Heart right ventricle (tissue), 16 donors: ENCODE data around the gene DFFA. TPM values are rescaled to one million over a fixed set of nuclear protein-coding genes. Genes with fewer than 3 reads are reported as not detected.

ENCODE experiments used
- ATAC-seq, 8 donors: fragments of 200-7000 bp; cut with Tn5 transposase; one replicate each; pipeline ENCODE4 v1.9.1; 2020; ENCODE audit warnings: mild to moderate bottlenecking in 8 of 8, moderate library complexity in 8 of 8, moderate number of reproducible peaks in 1 of 8
- DNase-seq, 2 donors: peaks; one replicate each; pipeline ENCODE4 v3.0.0-alpha.2; 2020
- H3K27ac ChIP-seq, 10 donors: fragments of 200-600 bp; sonication (generic) in 2 of 10; one replicate each; pipeline versions ENCODE4 v1.5.0 to v1.8.0; 2020 to 2022; ENCODE audit warnings: mild to moderate bottlenecking in 3 of 10
- H3K27me3 ChIP-seq, 7 donors: fragments of 200-600 bp; one replicate each; pipeline ENCODE4 v1.8.0; 2021 to 2022; ENCODE audit warnings: mild to moderate bottlenecking in 2 of 7
- H3K36me3 ChIP-seq, 9 donors: fragments of 200-600 bp; sonication (generic) in 1 of 9; one replicate each; pipeline versions ENCODE4 v1.5.0 to v1.8.0; 2020 to 2022; ENCODE audit warnings: mild to moderate bottlenecking in 2 of 9
- H3K4me1 ChIP-seq, 9 donors: fragments of 200-600 bp; sonication (generic) in 1 of 9; one replicate each; pipeline versions ENCODE4 v1.5.0 to v1.8.0; 2020 to 2022; ENCODE audit warnings: mild to moderate bottlenecking in 4 of 9
- H3K4me3 ChIP-seq, 10 donors: fragments of 200-600 bp; sonication (generic) in 2 of 10; one replicate each; pipeline versions ENCODE4 v1.5.0 to v1.8.0; 2020 to 2022; ENCODE audit warnings: mild to moderate bottlenecking in 7 of 10, moderate library complexity in 2 of 10
- H3K9me3 ChIP-seq, 11 donors: fragments of 200-600 bp in 10 of 11; sonication (generic) in 2 of 11; one replicate each; pipeline versions ENCODE4 v1.5.0 to v1.8.0; 2013 to 2022; ENCODE audit warnings: mild to moderate bottlenecking in 2 of 11, control low read depth in 1 of 11, moderate library complexity in 1 of 11
- CTCF ChIP-seq, 9 donors: fragments of 200-600 bp; sonication (generic) in 2 of 9; IDR thresholded peaks; one replicate each; pipeline versions ENCODE4 v1.5.0 to v1.8.0; 2021 to 2022; ENCODE audit warnings: antibody characterized with exemption in 9 of 9, mild to moderate bottlenecking in 5 of 9, moderate library complexity in 1 of 9
- WGBS, 2 donors: extraction: QIAGEN DNeasy Blood & Tissue Kit; methylation state at CpG; one replicate each; pipeline ENCODE4 v1.1.7; 2013; ENCODE audit warnings: inconsistent platforms in 1 of 2; 5-methylcytosine and 5-hydroxymethylcytosine counted together
- intact Hi-C, 10 donors: fragments of 100-400 bp; cut with DNase I; formaldehyde crosslinking; loops; one replicate each; pipeline versions ENCODE4 v1.11.1 to v1.14.2; 2022
- polyA plus RNA-seq, 2 donors: library from polyadenylated mRNA; stranded (reverse); fragments of 200-250 nt; gene quantifications; one replicate each; pipeline ENCODE4 v1.2.3, GENCODE V29; 2013
- total RNA-seq, 10 donors: library from RNA; stranded (reverse); fragmentation: NEBNext Ultra II Directional in 3 of 10; extraction: Animal tissue kit (Norgen Biotek cat#: 25700) in 3 of 10; gene quantifications; one replicate each; pipeline versions ENCODE4 v1.2.1 to v1.2.4, GENCODE V29; 2021 to 2023
- donor health status: Arrhythmogenic right ventricular cardiomyopathy.
- donor health status: ischemic (EF 13 %, LVEDD 7.1; RV severe dilation, severe dysfunction).
- donor health status: healthy with polysubstance abuse.
- donor health status: DM: no; HTN: yes; CAD: no.
- donor health status: DM: no; HTN: no; CAD: no.
- donor health status: ischemic (EF 25% LVEDD 6.9; RV normal size, moderate dysfunction).
- donor health status: ischemic (EF 25% LVEDD 5.7; RV mildly dilated, moderate dysfunction).
- donor health status: healthy.
- donor health status: DM: yes; HTN: yes; CAD: no.
- donor health status: Ischemic cardiomyopathy.
- donor health status: ischemic (EF 35%, LVEDD 5.7; RV mildly dilated, moderate dysfunction).
- donor health status: nonischemic (EF 11% LVEDD 7.7; RV severe dilation, severe dysfunction).
- donor health status: DM: yes; HTN: yes; CAD: no.
- donor health status: PGD.
- donor health status: ischemic (EF 29% LVEDD 5.4; RV normal size, mild dysfunction).
- donor health status: nonischemic (EF 23%, LVEDD 6.1; RV moderate dilation, normal function).

DFFA gene
- total and polyA plus RNA-seq, 12 donors = 9.1 to 26.7 (median 23.0) TPM

- Histone ChIP-seq H3K36me3 (peaks cover 0 to 18% (median 0%) of the 10 kb centered on the region in 9 donors), H3K4me1 (peaks cover 0 to 21% (median 10%) of the 10 kb centered on the region in 9 donors), H3K4me3 (no peak overlapping the region), H3K27me3 (no peaks in the 10 kb centered on the region), H3K27ac (no peak overlapping the region), H3K9me3 (peaks cover 0 to 9% (median 0%) of the 10 kb centered on the region in 11 donors)
- intact Hi-C loops = loop anchor here in 6 of 10 donors (5.0 to 10.0 kb wide), 4 partner anchors 55 to 455 kb away; partner anchors contain the start of gene CENPS (in 4 of the 6)
- DNase-seq = no peak
- TF ChIP-seq CTCF (IDR thresholded peaks at IDR 0.05) = no peak
- WGBS, 2 donors = 53 to 65% methylated on average over 4 of the region's 4 CpGs
- ATAC-seq = no peak
These were observed 17.1 kb upstream of the DFFA start for GRCh38 chr1:10489291-10490055.

- Histone ChIP-seq H3K4me3 (no peak overlapping the region), H3K27ac (peak overlapping the region in 1 of 10 donors; percentile 31), H3K4me1 (peaks cover 0 to 19% (median 0%) of the 10 kb centered on the region in 9 donors), H3K9me3 (peaks cover 0 to 9% (median 0%) of the 10 kb centered on the region in 11 donors), H3K27me3 (no peaks in the 10 kb centered on the region), H3K36me3 (peaks cover 0 to 13% (median 0%) of the 10 kb centered on the region in 9 donors)
- DNase-seq (no peak), ATAC-seq (peak in 2 of 8 donors; percentile 24 to 47)
- no peak for TF ChIP-seq CTCF (IDR thresholded peaks at IDR 0.05)
- intact Hi-C loops = no loop called here
- WGBS, 2 donors = 87 to 89% methylated on average over 6 of the region's 6 CpGs
These were observed 12.2 kb upstream of the DFFA start for GRCh38 chr1:10484521-10484920.

GRCh38 chr1:10480614-10481013 is 8.3 kb upstream of the DFFA start:
- H3K36me3 ChIP-seq = peaks cover 0 to 3% (median 0%) of the 10 kb centered on the region in 9 donors
- no peak overlapping the region for H3K27ac ChIP-seq
- intact Hi-C loops = no loop called here
- H3K4me1 ChIP-seq = peaks cover 0 to 31% (median 12%) of the 10 kb centered on the region in 9 donors
- TF ChIP-seq CTCF (IDR thresholded peaks at IDR 0.05) = no peak
- no peak for ATAC-seq
- H3K4me3 ChIP-seq = no peak overlapping the region
- WGBS, 2 donors = 94 to 95% methylated on average over 2 of the region's 2 CpGs
- H3K9me3 ChIP-seq = peaks cover 0 to 1% (median 0%) of the 10 kb centered on the region in 11 donors
- no peaks in the 10 kb centered on the region for H3K27me3 ChIP-seq
- DNase-seq = no peak

GRCh38 chr1:10479296-10479695 is 7.0 kb upstream of the DFFA start:
- 72 to 81% methylated on average over 8 of the region's 8 CpGs for WGBS, 2 donors
- Histone ChIP-seq H3K4me3 (no peak overlapping the region), H3K27ac (no peak overlapping the region), H3K9me3 (no peaks in the 10 kb centered on the region), H3K4me1 (peaks cover 0 to 32% (median 16%) of the 10 kb centered on the region in 9 donors), H3K27me3 (no peaks in the 10 kb centered on the region), H3K36me3 (peaks cover 0 to 3% (median 0%) of the 10 kb centered on the region in 9 donors)
- TF ChIP-seq CTCF (IDR thresholded peaks at IDR 0.05) = no peak
- no peak for ATAC-seq
- DNase-seq = no peak
- intact Hi-C loops = loop anchor here in 1 of 10 donors (5.0 to 10.0 kb wide), 2 partner anchors 48 to 104 kb away; no protein-coding TSS in a partner anchor
